DOHH2 (cell line): ENCODE measurements around the gene AP3B2.

Experiments
- CTCF ChIP-seq: fragments of 200-600 bp; sonication (generic); IDR thresholded peaks from one replicate; pipeline ENCODE4 v1.5.1; 2014; ENCODE audit warnings: antibody characterized with exemption, mild to moderate bottlenecking, low read depth, low read length; ENCODE audit not compliant: poor library complexity, severe bottlenecking
- EZH2phosphoT487 ChIP-seq: fragments of 200-600 bp; sonication (generic); IDR thresholded peaks from 2 replicates; pipeline ENCODE4 v1.6.1; 2017; ENCODE audit warnings: borderline replicate concordance, mild to moderate bottlenecking, antibody characterized with exemption, low read length, moderate library complexity, mixed read lengths

GRCh38 chr15:82663186-82663600, 46.5 kb downstream of the AP3B2 start:
- TF ChIP-seq CTCF (no peak), EZH2phosphoT487 (no peak)
